GM19455 (cell line): ENCODE measurements around the gene GHSR.

Source experiments
- ATAC-seq: cut with Tn5 transposase; IDR thresholded peaks from one replicate; pipeline ENCODE4 v1.9.1; 2021; ENCODE audit not compliant: unreplicated experiment

Gene GHSR

DNA sequence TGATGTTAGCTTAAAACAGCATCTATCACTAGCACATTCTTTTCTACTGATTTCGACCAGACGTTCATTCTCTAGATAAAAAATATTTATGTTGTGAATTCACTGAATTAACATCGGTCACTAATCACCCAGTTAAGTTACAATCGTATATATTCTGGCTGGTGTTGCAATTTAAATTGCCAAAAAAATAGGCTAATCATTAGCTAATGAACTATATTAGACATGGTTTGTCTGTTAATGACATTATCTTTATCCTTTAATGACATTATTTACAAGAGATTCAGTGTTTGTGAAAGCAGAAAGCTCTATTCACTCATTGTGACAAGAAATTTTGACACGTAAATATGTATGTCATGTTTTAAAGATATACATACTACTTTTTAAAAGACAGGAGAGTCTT is 6.7 kb downstream of the GHSR start:
- ATAC-seq, result no peak

DNA sequence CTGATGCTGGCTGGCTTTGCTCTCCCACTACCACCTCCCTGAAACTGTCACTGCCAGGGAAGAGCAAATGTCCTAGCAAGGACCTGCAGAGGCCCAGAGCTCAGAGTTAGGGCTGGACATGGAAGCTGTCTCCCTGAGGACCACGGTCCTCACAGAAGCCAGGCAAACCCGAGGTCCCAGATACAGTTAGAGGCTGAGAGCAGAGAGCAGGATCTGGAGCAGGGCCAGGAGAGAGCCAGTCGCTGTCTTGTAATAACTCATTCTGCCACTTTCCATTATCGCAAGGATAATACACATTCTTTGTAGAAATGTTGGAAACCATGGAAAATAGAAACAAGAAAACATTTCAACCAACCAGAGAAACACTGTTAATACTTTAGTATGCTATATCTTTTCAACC is 10.1 kb downstream of the GHSR start:
- no peak for ATAC-seq

DNA sequence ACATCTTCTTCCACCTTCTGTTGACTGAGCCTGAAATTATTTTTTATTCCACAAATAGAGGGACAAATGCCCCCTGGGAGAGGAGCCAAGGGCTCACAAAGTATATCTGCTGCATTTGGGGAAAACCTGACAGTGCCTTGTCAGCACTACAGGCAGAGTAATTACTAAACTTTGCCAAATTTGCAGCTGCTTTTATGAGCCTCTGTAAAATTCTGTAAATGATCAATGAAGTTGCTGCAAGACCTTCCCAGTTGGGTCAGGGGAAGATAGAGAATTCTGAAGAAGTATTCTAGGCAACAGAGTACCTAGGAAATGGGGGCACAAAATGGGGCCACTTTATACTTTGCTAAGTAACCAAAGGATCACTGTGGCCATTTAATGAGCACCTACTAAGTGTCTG is 10.5 kb downstream of the GHSR start:
- no peak for ATAC-seq

DNA sequence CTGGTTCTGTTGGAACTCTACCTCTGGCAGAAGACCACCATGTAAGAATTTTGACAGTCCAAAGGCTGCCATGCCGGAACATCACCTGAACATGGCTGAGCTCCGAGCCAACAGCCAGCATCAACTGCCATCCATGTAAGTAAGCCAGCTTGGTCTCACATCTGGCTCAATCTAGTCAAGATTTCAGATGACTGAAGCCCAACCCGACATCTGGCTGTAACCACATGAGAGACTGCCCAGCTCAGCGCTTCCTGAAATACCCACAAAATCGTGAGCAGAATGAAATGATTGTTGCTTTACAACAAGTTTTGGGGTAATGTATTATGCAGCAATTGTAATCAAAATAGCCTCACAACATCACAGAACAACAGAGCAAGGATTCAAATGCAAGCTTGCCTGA is 32.9 kb downstream of the GHSR start:
- no peak for ATAC-seq

DNA sequence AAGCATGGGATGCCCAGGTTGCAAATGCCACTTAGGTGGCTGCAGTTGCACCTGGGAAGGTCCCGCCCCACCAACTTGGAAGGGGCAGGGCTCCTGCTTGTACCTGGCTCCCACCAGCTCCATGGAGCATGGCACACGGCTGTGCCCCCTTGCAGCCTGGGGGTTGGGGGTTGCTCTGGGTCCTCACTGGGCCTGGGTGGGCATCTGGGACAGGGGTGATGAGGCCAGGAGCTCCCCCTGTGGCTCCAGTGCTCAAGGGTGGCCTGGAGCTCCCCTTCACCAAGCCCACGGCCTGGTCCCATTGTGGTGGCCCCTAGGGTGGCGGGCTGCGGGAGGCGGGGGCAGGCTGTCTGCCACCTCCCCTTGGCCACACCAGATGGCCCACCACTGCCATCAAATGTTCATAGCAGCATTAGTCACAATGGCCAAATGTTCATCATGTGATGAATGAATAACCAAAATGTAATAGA is 36.7 kb downstream of the GHSR start:
- no peak for ATAC-seq

DNA sequence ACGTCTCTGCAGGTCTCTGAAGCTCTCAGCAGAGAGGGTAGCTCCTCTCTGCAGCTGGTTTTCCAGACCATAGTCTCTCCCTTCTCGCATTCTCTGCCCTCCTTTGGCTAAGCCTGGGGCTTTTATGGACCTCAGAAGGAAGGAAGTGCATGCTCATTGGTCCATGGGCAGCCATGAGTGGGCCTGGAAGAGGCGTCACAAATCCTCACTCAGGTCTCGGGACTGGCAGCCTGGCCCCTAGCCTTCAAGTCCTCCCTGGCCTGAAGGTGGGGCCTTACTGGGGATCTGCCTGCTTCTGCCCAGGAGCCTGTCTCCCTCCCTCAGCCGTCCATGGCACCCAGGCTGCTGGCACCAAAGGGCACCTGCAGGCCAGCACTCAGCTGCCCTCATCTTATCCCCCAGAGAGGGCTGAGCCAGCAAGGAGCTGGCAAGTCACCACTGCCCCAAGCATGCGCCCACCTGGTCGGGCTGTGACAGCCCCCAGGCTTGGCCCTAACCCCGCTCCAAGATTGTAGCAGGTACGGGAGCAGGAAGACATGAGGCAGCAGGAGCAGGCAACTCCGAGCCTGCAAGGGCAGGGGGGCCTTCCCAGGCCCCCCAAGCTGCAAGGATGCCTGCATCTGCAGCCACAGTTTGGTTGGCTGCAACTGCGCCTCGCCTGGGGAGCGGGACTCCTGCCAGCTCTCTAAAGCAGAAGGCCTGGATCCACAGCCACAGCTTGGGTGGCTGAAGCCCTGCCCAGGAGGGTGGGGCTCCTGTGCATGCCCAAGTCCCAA is 37.4 kb downstream of the GHSR start:
- ATAC-seq, result no peak

DNA sequence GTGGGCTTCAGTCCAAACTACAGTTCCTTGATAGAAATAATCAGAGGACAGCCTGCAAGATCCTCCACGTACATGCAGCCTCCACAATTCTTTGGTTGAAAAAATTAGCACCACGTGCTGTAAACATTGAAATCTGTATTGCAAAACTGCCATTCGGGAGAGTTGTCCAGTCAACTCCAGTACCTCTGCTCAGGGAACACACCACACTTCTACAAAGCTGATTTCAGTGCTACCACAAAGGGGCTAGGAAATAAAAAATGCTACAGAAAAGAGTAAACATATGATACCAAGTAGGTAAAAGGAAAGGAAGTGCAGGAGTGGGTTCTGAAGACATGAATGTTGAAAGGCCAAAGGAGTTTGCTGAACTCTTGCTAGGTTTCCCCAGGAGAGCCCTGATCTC is 40.4 kb downstream of the GHSR start:
- no peak for ATAC-seq

DNA sequence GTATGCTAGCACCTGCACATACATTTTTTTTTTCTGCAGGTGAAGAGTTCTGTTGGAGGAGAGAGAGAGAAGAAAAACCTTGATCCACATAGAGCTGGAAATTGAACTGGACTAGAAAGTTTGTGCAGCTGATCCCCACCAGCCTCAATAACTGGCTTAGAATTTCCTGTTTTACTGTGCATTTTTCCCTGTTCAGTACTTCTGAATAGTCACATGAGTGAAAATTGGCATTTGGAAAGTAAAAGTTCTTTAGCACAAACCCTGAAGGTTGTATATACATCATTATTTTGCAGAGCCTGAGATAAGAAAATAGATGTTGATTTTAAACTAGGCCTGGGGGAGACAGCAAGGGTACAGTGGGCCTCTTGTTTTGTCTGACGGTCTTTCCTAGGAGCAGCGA is 42.3 kb downstream of the GHSR start:
- no peak for ATAC-seq

DNA sequence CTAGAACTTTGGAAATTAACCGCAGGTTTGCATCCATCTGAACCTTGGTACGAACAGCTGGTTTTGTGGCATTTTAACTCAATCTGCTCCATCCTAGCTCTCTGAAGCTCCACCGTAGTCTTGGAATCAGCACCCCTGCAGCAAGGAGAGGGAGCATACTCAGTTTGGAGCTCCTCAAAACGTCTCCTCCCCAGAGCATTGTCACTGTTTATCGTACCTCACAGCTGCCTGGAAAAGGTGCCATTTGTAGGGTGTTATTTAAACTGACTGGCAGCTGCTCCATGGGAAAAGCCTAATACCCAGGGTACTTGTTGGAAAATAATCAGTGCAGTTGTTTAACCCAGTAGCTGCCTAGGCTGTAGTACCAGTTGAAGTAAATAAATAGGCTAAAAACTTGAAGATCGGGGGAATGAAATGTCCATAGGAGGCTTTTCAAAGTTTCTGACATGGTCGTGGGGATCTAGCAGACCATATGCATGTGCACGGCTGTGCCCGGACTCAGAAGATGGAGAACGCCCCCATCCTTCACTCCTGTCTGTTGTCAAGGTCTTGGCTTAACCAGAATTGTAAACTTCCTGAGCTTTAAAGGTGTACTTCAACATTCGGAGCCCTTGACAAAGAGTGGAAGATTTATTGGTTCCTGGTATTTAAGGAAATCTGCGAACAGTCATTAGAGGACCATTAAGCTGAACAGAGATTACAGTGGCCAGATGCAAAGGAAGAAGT is 43.9 kb downstream of the GHSR start:
- ATAC-seq, result no peak

DNA sequence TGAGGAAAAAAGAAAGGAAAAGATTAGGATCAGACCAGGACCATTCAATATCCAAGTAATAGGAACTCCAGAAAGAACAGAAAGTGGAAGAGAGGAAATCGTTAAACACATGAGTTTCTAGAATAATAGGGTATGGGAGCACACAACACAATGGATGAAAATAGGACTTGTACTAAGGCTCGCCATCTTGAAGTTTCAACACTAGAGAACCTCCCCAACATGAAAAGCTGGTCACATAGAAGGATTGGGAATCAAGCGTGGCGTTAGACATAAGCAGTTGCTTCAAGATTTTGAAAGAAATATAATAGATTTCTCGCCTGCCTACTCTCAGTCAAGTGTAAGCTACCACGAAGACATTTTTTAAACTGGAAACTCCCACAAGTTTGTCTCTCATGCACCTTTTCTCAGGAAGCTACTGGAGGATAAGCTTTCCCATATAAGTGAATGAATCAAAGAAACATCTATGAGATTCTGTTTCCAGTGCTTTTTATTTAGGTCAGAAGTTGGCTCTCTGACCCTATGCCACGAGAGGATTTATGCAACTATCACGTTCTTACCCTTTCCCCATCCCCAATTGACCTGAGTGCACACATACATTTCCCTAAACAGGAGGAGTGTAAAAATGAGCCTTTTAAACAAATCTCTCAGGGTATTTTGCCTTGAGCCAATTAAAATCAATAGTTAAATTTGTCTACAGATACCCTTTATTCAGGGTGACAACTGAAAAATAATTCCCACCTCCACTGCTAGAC is 45.2 kb downstream of the GHSR start:
- ATAC-seq, result no peak

DNA sequence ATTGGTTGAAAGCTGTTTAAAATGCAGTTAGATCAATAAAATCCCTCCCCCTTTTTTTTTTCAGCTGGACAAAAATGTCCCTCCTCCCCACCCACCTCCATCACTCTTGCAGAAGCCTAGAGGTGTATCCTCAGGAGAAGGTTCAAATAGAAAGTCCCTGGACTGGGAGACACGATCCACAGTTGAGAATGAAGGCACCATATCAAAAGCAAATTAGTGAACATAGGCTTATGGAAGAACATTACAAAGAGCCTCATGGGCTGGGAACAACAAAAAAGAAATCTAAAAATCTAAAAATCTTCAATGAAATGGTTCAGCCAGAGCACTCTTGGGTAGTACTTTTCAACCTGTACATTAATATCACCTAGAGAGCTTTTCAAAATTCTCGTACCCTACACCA is 46.2 kb downstream of the GHSR start:
- no peak for ATAC-seq

DNA sequence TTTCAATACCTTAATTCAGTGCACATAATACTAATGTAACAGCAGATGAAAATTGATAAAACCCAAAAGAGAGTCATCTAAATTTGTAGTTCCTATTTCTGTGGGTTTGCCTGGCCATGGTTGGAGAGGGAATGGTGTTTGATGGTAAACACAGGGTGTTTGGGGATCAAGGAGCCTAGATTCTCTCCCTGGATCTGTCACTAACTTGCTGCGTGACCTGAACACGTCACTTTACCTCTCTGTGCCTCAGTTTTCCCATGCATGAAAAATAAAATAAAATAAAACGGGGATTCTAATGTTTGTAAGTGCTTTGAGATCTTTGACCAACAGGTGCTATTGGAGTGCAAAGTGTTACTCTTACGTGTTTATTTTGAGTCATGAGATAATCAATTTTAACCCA is 49.8 kb downstream of the GHSR start:
- no peak for ATAC-seq

DNA sequence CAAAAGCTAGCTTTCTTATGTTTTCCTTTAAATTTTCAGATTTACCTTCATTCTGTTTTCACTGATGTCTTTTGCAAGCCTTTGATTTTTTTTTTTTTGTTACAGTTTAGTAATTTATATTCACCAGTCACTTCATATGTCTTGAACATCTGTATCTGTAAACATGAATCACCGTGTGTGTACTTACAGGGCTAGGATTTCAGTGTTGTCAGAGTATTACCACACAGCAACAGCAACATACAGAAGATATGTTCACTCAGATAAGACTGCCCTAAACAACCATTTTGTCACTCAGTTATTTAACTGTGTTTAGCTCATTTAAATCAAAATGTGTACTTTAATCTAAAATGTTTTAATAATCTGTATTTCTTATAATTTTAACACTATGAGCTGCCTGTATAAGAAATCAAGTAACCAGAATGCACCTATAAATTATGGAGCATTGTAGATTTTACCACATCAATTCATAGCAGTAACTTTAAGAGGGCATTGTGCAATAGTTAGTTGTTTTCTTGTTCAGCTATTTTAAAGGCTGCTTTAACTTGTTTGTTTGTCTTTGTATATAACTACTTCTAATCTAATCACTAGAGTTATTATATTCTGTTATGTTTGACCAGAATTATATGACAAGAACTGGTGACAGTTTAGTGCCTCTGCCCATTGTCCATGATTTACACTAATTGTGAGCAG is 50.4 kb downstream of the GHSR start:
- no peak for ATAC-seq

DNA sequence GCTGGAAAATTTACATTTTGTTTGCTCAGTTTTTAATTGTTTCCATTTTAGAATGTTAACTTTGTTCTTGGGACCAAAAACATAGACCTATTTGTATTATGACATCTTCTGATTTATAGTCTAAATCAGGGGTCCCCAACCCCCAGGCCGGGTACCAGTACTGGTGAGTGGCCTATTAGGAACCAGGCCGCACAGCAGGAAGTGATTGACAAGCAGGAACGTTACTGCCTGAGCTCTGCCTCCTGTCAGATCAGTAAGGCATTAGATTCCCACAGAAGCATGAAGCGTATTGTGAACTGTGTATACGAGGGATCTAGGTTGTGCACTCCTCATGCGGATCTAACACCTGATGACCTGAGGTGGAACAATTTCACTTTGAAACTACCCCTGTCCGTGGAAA is 51.9 kb downstream of the GHSR start:
- ATAC-seq, result no peak

DNA sequence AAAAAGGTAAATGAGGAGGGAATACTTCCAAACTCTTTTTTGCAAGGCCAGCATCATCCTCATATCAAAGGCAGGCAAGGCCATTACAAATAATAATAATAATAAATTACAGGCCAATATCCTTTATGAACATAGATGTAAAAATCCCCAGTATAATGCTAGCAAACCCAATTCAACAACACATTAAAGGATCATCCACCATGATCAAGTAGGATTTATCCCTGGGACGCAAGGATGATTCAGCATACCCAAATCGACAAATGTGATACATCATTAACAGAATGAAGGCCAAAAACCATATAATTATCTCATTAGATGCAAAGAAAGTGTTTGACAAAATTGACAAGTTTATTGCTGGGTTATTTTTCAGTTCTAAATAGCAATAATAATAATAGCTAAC is 53.6 kb downstream of the GHSR start:
- ATAC-seq, result no peak
